Measurements from ENCODE around the gene TMEM198. TPM values are rescaled to one million over a fixed set of nuclear protein-coding genes. Genes with fewer than 3 reads are reported as not detected.

Gene TMEM198
- total RNA-seq, 4 donors from 2014 or later: 1.1 to 4.4 (median 1.2) TPM; not detected in 1

DNA sequence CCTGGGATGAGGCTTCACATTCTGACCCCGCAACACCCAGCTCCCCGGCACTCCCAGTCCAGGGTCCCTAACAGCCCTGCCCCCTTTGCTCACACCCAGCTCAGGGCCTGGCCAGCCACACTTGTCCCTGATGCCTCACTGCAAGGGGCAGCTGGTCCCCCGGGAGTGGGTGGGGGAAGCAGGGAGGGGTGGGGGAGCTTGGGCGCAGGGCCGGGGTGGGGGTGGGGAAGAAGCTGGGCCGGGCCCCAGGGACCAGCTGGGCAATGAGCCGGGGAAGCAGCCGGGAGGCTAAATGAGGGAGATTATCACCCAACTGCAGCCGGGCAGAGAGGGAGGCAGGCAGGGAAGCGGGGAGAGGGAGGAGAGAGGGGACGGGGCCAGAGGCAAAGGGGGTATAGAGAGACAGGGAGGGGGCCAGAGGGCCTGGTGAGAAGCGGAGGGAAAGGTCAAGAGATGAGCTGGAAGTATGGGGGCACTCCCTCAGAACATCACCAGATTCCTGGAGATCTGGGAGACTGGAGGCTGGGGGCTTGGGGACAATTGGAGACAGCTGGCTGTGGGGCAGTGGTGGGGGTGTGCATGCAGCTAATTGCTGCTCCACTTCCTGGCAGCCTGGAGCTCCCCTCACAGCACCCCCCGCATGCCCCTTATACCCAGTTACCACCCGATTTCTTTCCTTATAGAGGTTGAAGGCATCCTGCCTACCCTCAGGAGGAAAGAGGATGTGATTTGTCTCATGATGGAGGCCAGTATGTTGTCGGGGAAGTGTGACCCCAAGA is 32.1 kb upstream of the TMEM198 start:
- no peak for DNase-seq
- Histone ChIP-seq H3K9me3 (no peaks in the 10 kb centered on the region), H3K4me1 (peaks cover 6 to 18% (median 13%) of the 10 kb centered on the region in 4 donors), H3K27me3 (peaks cover 69% of the 10 kb centered on the region), H3K4me3 (no peak overlapping the region), H3K36me3 (no peaks in the 10 kb centered on the region), H3K27ac (no peak overlapping the region)
- TF ChIP-seq POLR2A (IDR thresholded peaks at IDR 0.05) (no peak), POLR2AphosphoS5 (IDR thresholded peaks at IDR 0.05) (no peak), EP300 (IDR thresholded peaks at IDR 0.05; ENCODE audit: low read depth) (no peak)
- TF ChIP-seq, protein P1, sequence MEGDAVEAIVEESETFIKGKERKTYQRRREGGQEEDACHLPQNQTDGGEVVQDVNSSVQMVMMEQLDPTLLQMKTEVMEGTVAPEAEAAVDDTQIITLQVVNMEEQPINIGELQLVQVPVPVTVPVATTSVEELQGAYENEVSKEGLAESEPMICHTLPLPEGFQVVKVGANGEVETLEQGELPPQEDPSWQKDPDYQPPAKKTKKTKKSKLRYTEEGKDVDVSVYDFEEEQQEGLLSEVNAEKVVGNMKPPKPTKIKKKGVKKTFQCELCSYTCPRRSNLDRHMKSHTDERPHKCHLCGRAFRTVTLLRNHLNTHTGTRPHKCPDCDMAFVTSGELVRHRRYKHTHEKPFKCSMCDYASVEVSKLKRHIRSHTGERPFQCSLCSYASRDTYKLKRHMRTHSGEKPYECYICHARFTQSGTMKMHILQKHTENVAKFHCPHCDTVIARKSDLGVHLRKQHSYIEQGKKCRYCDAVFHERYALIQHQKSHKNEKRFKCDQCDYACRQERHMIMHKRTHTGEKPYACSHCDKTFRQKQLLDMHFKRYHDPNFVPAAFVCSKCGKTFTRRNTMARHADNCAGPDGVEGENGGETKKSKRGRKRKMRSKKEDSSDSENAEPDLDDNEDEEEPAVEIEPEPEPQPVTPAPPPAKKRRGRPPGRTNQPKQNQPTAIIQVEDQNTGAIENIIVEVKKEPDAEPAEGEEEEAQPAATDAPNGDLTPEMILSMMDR (IDR thresholded peaks at IDR 0.05): no peak
- intact Hi-C loops (cut with DNase I; ENCODE audit: low total_unique reads) (no loop called here), in situ Hi-C loops (cut with MboI; ENCODE audit: low pct_ligation_motif_present in 1 of 4, low pct_unique_long_range_greater_than_20kb in 1 of 4, low sequenced_read_pairs in 3 of 4) (no loop called here)
- WGBS, 2 donors (ENCODE audit: low coverage in 1 of 2): 26 to 32% methylated on average over 6 to 15 of the region's 15 CpGs

DNA sequence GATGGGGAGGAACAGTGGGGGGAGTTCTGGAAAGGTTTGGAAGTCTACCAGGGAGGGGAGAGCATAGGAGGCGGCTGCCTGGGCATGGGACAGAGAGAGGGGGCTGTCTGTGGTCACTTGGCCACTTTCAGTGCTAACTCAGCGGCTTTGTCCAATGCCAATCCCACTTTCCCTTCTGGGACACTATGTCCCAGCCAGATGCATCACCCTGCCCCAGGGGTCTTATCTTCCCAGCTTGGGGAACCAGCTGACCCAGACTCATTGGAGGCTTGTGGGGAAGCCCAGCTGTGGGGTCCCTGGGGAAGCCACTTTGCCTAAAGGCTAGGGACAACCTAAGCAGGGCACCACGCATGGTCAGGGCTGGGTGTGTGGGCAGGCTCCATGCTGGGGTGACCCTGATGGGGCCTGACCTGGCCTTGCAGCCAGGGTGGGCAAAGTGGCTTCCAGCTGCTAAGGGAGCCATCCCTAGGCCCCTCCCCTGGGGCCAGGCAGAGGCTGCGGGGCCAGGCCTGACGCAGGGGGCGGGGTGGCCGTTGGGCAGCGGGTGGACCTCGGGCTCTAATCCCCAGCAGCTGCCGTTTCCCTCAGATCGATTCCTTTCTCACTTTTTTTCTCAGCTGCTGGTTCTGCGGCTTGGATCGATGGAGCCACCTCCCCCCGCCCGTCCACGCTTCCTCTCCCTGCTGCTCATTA is 31.2 kb upstream of the TMEM198 start:
- no peaks in the 10 kb centered on the region for H3K9me3 ChIP-seq
- no peak for DNase-seq
- peaks cover 77% of the 10 kb centered on the region for H3K27me3 ChIP-seq
- H3K4me1 ChIP-seq: peaks cover 6 to 18% (median 13%) of the 10 kb centered on the region in 4 donors
- H3K36me3 ChIP-seq: no peaks in the 10 kb centered on the region
- 31 to 40% methylated on average over 4 to 14 of the region's 16 CpGs for WGBS, 2 donors (ENCODE audit: low coverage in 1 of 2)
- intact Hi-C loops (cut with DNase I; ENCODE audit: low total_unique reads) (no loop called here), in situ Hi-C loops (cut with MboI; ENCODE audit: low pct_ligation_motif_present in 1 of 4, low pct_unique_long_range_greater_than_20kb in 1 of 4, low sequenced_read_pairs in 3 of 4) (no loop called here)
- TF ChIP-seq POLR2A (IDR thresholded peaks at IDR 0.05): no peak
- no peak for TF ChIP-seq EP300 (IDR thresholded peaks at IDR 0.05; ENCODE audit: low read depth)
- no peak for TF ChIP-seq POLR2AphosphoS5 (IDR thresholded peaks at IDR 0.05)
- TF ChIP-seq, protein P1 (IDR thresholded peaks at IDR 0.05): no peak
- H3K27ac ChIP-seq: no peak overlapping the region
- H3K4me3 ChIP-seq: no peak overlapping the region

DNA sequence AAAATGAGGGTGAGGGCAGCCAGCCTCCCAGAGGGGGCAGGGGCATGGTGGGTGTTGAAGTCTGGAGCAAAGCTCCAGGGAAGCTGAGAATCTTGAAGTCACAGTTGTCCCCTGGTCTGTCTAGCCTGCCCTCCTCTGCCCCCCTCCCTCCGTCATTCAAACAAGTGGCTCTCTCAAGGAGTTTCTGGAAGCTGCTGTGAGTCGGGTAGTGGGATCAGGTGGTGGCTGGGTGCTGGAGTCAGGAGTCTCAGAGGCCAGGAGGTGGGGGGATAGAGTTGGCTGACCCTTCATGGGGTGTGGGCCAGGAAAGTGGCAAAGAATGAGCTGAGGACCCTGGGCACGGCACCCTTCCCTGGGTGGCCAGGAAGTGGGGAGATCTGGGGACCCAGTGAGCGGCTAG is 30.0 kb upstream of the TMEM198 start:
- TF ChIP-seq EP300 (IDR thresholded peaks at IDR 0.05; ENCODE audit: low read depth) (no peak), POLR2A (IDR thresholded peaks at IDR 0.05) (no peak), POLR2AphosphoS5 (IDR thresholded peaks at IDR 0.05) (no peak)
- TF ChIP-seq, protein P1 (IDR thresholded peaks at IDR 0.05): no peak
- Histone ChIP-seq H3K9me3 (no peaks in the 10 kb centered on the region), H3K4me3 (no peak overlapping the region), H3K27ac (no peak overlapping the region), H3K27me3 (peaks cover 77% of the 10 kb centered on the region), H3K36me3 (no peaks in the 10 kb centered on the region), H3K4me1 (peaks cover 6 to 17% (median 13%) of the 10 kb centered on the region in 4 donors)
- intact Hi-C loops (cut with DNase I; ENCODE audit: low total_unique reads): no loop called here
- 27 to 36% methylated on average over 4 of the region's 4 CpGs for WGBS, 2 donors (ENCODE audit: low coverage in 1 of 2)
- in situ Hi-C loops (cut with MboI; ENCODE audit: low pct_ligation_motif_present in 1 of 4, low pct_unique_long_range_greater_than_20kb in 1 of 4, low sequenced_read_pairs in 3 of 4): no loop called here
- no peak for DNase-seq

DNA sequence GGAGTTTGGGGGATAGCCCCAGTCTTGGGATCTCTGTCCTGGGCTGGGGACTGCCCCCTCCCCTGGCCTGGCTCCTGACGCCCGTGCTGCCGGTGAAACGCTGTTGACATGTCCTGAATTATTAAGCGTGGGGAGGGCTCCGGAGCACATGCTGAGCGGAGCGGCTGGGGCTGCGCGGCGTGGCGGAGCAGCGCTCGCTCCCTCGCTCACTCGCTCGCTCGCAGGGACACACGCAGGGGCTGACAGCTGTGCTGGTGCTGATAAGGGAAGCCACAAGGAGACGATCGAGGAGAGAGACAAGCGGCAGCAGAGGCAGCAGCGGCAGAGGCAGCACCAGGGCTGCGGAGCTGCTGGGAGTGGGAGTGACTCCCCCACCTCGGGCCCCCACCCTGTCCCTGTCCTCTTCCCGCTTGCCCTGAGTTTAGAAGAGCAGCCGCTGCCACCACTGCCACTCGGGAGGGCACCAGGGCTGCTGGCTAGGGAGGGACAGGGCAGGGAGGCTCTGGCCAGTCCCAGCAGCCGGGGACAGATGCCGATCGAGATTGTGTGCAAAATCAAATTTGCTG is 29.5 kb upstream of the TMEM198 start, which contains the start of gene ASIC4:
ASIC4 (plus strand) TSS at position 287 of the 566 bp plus-strand sequence; CDS start at position 530, 243 bp downstream.
- Histone ChIP-seq H3K27ac (no peak within 1 kb of the TSS), H3K27me3 (peaks cover 77% of the 10 kb centered on the region), H3K4me1 (peaks cover 2 to 12% (median 11%) of the 10 kb centered on the region in 4 donors), H3K4me3 (no peak within 1 kb of the TSS), H3K9me3 (no peaks in the 10 kb centered on the region), H3K36me3 (no peaks in the 10 kb centered on the region)
- intact Hi-C loops (cut with DNase I; ENCODE audit: low total_unique reads) (no loop called here), in situ Hi-C loops (cut with MboI; ENCODE audit: low pct_ligation_motif_present in 1 of 4, low pct_unique_long_range_greater_than_20kb in 1 of 4, low sequenced_read_pairs in 3 of 4) (no loop called here)
- TF ChIP-seq, protein P1 (IDR thresholded peaks at IDR 0.05): no peak
- TF ChIP-seq EP300 (IDR thresholded peaks at IDR 0.05; ENCODE audit: low read depth): no peak
- no peak for TF ChIP-seq POLR2AphosphoS5 (IDR thresholded peaks at IDR 0.05)
- no peak for TF ChIP-seq POLR2A (IDR thresholded peaks at IDR 0.05)
- 11% methylated on average over 31 of the region's 31 CpGs; no CpG with 5 or more reads in 1 of the 2 donors for WGBS, 2 donors (ENCODE audit: low coverage in 1 of 2)
- DNase-seq: no peak
